ENCODE results near the gene SPATC1L. TPM values are rescaled to one million over a fixed set of nuclear protein-coding genes. Genes with fewer than 3 reads are reported as not detected.

Gene SPATC1L
- polyA plus RNA-seq, 5 donors = 7.7 to 18.6 (median 11.1) TPM

- DNase-seq = no peak
Measured at GRCh38 chr21:46121286-46122221, 62.7 kb downstream of the SPATC1L start.

- no peak for DNase-seq
Measured at GRCh38 chr21:46120301-46121285, 63.7 kb downstream of the SPATC1L start.

GRCh38 chr21:46119637-46120271, 64.5 kb downstream of the SPATC1L start:
- no peak for DNase-seq

GRCh38 chr21:46119144-46119636, 65.1 kb downstream of the SPATC1L start:
- DNase-seq = no peak

DNA sequence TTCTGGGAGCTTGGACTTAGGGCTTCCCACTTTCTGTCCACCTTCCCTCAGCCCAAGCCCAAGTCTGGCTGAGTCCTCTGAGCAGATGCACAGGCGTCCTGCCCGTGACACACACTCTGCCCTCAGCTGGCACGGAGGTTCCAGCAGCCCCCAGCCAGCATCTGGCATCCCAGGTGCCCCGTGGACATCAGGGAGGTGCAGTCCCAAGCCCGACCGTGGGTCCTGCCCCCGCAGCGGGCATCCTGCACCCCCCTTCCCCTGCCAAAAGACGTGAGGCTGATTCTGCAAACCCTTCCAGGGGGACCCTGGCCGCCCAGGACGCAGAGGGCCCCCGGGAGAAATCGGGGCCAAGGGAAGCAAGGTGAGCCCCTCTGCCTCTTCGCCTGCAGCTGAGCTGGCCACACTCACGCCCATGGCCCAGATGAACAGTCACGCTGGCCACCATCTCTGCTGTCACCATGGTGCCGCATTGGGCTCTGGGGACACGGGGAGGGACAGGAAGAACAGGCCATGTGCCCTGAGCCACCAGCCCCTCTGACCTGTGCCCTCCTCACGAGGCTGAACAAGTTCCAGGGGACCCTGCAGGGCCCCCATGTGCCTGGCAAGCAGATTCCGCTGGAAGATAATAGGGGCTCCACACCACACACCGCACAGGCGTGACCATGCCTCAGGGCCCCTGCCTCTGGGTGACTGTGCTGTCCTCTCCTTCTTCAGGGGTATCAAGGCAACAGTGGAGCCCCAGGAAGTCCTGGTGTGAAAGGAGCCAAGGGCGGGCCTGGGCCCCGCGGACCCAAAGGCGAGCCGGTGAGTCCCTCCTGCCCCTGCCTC, 65.7 kb downstream of the SPATC1L start:
- DNase-seq = no peak

- no peak for DNase-seq
Measured at GRCh38 chr21:46117586-46118315, 66.5 kb downstream of the SPATC1L start.

- no peak for DNase-seq
Measured at GRCh38 chr21:46116776-46117585, 67.3 kb downstream of the SPATC1L start.

DNA sequence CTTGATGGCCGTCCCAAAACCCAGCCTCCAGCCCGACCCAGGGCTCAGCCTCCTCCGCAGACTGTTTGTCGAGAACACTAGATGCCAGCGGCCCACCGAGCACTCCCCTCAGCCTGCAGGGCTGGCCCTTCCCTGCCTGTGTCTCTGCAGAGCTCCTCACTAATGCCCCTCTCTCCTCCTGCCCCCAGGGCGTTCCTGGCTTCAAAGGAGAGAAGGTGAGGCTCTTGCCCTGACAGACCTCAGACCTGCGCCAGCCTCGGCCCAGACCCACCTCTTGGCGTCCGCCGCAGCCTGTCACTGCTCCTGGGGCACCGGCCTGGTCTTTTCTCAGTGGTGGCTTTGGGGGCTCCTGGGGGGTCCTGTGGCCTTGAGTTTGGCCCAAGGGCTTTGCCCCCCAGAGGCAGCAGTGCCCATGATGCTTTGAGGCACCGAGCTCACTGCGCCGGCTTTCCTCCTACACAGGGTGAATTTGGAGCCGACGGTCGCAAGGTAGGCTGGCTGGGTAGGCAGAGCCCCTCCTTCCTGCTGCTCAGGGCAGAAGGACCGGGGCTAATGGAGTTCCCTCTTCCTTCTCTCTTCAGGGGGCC, 68.0 kb downstream of the SPATC1L start:
- no peak for DNase-seq

DNA sequence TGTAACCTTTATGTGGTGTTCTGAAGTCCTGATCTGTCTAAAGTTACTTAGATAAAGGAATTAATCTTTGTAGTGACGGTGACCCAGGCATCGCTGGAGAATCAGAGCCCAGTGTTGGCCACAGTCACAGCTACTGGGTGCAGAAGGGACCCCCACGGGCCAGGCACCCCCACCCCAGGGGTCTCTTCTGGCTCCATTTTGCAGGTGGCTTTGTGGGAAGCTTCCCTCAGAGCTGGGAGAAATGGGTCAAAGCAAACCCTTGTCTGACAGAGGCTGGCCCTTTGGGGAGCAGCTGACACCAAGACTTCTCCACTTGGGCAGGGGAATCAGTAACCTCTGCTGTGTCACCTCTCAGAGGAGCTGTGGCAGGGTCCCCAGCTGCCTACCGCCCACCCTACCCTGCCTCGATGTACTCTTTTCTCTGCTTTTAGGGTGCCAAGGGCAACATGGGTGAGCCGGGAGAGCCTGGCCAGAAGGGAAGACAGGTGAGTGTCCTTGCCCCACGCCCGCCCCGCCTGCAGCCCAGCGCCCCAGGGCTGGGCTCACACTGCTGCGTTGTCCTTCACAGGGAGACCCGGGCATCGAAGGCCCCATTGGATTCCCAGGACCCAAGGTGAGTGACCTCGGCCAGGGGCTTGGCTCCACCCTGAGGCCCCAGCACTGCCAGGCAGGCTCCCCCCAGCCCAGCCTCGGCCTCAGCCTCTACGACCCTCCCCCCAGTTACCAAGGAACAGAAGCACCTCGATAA, 68.6 kb downstream of the SPATC1L start:
- DNase-seq = no peak

DNA sequence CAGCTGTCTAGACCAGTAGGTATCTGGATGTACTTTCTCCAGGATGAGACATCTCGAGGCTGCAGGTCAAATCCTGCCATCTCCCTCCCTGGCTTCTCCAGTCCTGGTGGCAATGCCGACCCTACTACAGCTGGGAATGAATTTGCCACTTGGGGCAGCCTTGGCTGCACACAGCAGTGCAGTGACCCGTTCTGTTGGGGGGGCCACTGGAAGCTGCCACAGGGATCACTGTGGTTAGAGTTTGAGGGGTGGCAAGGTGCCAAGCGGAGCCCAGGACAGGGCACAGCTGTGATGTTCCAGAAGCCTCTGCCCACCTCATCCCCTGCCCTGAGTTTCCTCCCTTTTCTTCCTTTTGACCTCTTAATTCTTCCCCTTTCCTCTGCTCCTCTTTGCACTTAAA, 69.3 kb downstream of the SPATC1L start:
- DNase-seq = no peak

DNA sequence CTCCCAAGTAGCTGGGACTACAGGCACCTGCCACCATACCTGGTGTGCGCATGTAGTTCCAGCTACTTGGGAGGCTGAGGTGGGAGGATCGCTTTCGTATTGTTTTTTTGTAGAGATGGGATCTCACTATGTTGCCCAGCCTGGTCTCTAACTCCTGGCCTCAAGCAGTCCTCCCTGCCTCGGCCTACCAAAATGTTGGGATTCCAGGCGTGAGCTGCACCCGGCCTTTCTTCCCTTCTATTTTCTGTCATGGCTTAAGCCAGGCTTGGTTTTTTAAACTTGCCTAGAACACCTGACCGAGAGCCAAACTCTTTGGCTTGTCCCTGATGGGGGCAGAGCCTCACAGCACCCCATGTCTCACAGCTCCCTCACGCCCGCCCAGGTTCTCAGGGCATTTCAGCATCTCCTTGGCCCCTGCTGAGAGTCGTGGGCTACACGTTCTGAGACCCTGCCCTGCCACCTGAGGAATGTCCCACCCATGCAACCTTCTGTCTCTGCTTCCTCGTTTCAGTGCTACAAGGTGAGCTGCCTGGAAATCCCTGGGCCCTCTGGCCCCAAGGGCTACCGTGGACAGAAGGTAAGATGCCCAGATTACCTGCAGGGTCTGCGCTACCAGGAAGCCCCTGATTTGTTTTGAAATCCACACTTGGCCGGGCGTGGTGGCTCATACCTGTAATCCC, 70.6 kb downstream of the SPATC1L start:
- DNase-seq = no peak

DNA sequence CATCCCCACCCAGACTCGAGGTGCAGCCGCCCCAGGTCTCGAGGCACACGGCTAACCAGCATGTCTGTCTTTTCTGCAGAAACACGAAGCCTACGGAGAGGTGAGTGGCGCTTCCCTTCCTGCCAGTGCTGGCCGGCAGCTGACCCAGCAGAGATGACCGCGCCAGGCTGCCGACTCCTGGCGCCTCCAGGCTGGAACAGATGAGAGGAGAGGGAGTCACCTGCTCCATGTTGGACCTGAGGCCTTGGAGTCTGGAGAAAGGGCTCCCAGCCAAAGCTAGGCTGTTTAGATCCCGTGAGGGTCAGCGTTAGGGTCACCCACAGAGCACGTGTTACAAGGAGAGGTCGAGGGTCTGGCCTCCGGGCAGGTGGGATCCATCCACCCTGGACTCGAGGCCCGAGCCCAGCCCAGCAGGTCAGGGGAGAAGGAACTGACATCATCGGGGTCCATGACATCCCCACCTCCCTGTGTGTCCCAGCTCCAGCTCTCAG, 71.5 kb downstream of the SPATC1L start:
- no peak for DNase-seq

DNA sequence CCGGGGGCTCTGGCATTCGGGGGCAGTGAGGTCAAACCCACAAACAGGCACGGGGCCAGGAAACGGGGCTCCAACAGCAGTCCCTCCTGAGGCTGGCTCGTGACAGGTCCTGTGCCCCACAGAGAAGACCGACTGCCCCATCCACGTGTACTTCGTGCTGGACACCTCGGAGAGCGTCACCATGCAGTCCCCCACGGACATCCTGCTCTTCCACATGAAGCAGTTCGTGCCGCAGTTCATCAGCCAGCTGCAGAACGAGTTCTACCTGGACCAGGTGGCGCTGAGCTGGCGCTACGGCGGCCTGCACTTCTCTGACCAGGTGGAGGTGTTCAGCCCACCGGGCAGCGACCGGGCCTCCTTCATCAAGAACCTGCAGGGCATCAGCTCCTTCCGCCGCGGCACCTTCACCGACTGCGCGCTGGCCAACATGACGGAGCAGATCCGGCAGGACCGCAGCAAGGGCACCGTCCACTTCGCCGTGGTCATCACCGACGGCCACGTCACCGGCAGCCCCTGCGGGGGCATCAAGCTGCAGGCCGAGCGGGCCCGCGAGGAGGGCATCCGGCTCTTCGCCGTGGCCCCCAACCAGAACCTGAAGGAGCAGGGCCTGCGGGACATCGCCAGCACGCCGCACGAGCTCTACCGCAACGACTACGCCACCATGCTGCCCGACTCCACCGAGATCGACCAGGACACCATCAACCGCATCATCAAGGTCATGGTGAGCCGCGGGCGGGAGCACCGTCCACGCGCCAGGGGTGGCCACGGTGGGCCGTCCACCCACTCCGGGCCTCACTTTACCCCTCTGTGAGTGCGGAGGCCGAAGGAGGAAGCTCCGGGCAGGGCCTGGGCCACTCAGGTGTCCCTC, 72.2 kb downstream of the SPATC1L start:
- no peak for DNase-seq

- DNase-seq = no peak
Measured at GRCh38 chr21:46111193-46111571, 73.1 kb downstream of the SPATC1L start.
